Ammon's horn (tissue), 1 donor: ENCODE results near the gene LRRN4.

Source experiments
- DNase-seq: peaks from one replicate; pipeline ENCODE4 v3.0.0-alpha.2; 2016; ENCODE audit warnings: low spot score

LRRN4 gene

GRCh38 chr20:6053776-6054688 is at the start of gene LRRN4:
LRRN4 (minus strand) TSS chr20:6054060; CDS start chr20:6052799, 1,261 bp downstream.
- no peak for DNase-seq

DNA sequence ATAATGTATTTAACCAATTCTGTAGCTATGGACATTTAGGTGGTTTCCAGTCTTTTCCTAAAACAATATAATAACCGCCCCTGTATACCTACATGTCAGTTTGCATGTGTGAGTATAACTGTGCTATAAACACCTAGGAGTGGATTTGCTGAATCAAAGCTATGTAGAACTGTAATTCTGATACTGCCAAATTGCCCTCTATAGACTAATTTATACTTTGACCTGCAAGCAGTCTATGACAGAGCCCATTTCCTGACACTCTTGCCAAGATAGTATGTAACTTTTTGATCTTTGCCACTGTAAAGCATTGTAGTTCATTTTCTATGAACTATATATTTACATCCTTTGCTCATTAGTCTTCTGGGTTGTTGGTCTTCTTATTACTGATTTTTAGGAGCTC is 49.4 kb upstream of the LRRN4 start:
- no peak for DNase-seq

DNA sequence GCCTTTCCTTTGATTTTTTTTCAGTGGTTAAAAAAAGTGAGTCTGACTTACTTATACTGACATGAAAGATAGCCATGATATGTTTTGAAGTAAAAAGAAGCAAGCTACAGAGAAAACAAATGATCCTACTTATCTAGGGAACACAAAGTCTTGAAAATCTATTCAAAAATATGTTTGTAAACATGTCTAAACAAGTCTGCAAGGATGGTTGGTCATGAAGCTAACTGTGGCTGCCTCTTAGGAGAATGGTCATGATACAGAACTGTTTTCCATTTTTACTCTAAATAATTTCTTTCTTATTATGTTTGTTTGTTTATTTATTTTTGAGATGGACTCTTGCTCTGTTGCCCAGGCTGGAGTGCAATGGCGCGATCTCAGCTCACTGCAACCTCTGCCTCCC is 47.5 kb upstream of the LRRN4 start:
- no peak for DNase-seq

DNA sequence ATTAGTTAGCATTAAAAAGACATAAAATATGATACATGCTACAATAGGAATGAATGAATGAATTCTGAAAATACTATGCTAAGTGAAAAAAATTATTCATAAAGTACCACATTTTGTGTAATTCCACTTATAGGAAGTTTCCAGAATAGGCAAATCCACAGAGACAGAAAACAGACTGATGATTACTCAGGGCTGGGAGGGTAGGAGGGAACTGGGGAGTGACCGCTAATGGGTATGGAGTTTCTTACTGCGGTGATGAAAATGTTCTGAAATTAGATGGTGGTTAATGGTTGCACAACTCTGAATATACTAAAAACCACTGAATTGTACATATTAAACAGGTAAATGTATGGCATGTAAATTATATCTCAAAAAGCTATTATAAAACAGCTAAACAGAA is 46.4 kb upstream of the LRRN4 start:
- DNase-seq, result no peak

DNA sequence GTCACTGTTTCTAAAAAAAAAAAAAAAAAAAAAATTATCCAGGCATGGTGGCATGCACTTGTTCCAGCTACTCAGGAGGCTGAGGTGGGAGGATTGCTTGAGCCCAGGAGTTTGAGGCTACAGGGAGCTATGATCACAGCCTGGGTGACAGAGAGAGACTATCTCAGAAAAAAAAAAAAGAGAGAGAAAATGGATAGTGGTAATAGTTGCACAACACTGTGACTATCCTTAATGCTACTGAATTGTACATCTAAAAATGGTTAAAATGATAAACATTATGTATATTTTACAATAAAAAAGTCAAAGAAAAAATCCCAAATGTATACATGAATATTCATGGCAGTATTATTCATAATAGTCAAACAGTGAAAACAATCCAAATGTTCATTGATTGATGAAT is 46.0 kb upstream of the LRRN4 start:
- no peak for DNase-seq

- DNase-seq, result no peak
Measured at GRCh38 chr20:6095409-6095808, 41.5 kb upstream of the LRRN4 start.

- no peak for DNase-seq
Measured at GRCh38 chr20:6094565-6094964, 40.7 kb upstream of the LRRN4 start.

DNA sequence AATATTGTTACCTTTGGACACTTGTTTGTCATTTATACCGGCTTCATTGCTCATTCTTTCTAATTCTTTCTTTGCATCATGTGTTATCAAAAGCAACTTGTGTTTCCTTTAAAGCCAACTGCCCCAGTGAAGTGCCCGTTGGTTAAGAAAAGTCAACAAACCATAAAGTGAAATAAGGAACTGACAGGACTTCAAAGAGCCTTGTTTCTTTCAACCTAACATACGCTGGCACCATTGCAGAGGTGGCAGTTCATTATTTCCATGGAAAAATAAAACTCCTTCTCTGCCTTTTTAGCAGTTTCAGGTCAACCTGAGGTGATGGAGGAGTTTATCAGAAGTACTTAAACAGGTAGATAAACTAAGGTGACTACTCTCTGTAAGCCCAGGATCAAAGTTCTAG is 40.2 kb upstream of the LRRN4 start:
- DNase-seq, result no peak

DNA sequence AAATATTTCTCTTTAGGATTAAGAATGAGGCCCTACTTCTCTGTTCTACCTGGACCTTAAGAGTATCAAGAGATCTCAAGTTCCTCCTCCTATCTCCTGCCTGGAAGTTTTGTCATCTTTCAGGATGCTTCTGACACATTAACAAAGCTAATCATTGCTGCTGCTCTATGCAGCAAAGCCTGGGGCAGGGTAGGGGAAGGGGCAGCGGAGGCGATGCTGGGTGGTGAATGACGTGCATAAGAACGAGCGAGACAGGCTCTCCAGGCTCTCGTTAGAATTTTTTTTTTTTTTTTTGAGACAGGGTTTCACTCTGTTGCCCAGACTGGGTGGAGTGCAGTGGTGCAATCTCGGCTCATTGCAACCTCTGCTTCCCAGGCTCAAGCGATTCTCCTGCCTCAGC is 37.8 kb upstream of the LRRN4 start:
- no peak for DNase-seq

DNA sequence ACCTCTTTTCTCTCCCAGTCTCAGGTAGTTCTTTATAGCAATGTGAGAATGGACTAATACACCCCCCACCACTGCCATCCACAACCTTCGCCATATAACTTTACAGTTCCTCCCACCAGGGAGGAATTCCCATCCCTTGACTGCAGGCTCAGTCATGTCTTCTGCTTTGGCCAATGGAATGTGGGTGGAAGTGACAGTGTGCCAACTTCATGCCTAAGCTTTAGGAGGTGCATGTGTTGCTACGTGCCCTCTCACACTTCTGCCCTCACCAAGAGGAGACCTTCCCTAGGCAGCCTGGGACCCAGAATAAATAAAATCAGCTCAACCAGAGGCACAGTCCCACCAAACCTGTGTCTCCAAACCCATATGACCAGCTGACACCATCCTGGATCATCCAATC is 33.0 kb upstream of the LRRN4 start:
- DNase-seq, result no peak

GRCh38 chr20:6083926-6084325 is 30.1 kb upstream of the LRRN4 start:
- DNase-seq, result no peak

- DNase-seq, result no peak
Measured at GRCh38 chr20:6081236-6081635, 27.4 kb upstream of the LRRN4 start.

- no peak for DNase-seq
Measured at GRCh38 chr20:6079016-6079415, 25.2 kb upstream of the LRRN4 start.

- DNase-seq, result peak; percentile 35
Measured at GRCh38 chr20:6075428-6076219, 21.8 kb upstream of the LRRN4 start.

DNA sequence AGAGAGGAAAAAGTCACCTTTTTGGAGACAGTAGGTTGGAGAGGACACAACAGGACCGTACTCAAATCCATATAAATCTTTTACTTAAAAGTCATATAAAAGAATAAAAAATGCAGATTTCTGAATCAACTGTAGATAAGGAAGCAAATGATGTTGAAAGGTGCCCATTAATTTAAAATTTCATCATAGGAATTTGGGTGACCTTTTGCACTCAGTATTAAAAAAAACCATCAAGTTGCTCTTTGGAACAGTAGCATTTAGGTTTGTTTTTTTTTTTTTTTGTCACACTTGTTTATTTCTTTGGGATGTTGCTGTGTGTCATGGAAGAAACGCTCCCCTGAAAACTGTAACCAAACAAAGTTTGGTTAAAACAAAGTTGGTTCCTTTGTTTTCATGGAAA is 20.9 kb upstream of the LRRN4 start:
- DNase-seq, result no peak

DNA sequence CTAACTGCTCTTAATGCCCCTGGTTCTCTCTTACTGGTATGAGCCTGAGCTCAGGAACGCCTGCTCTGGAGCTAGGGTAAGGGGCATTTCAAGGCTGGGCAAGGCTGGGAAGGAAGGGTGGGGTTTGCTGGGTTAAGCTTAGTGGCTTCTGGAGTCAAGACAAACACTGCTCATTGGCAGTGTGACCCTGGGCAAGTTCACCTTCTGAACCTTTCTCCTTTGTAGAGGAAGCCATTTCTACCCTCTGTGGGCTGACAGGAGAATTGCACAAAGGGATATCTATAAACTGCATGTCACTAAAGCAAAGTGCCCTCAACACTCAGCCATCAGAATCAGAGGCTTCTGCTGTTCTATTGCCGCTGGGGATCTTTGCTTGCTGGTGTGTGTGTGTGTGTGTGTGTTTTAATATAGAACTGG is 20.3 kb upstream of the LRRN4 start:
- DNase-seq, result no peak

GRCh38 chr20:6070829-6071695 is 17.2 kb upstream of the LRRN4 start:
- DNase-seq, result no peak

DNA sequence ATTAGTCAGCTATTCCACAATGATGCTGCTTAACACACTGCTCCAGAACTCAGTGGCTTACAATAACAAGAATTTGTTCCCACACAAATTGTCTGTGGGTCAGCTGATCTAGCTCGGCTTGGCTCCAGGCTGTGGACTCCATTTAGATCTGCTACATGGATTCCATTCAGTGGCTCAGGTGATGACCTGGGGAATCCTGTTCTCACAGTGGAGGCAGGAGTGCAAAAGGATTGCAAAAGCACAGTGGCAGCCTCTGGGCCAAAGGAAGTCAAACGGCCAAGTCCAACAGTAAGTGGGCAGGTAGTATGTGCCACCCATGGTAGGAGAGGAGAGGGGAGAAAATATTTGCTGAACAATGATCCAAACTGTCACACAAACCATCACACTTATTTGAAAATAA is 15.8 kb upstream of the LRRN4 start:
- no peak for DNase-seq

- DNase-seq, result no peak
Measured at GRCh38 chr20:6067763-6068318, 14.0 kb upstream of the LRRN4 start.

- no peak for DNase-seq
Measured at GRCh38 chr20:6066582-6066981, 12.7 kb upstream of the LRRN4 start.

- DNase-seq, result no peak
Measured at GRCh38 chr20:6061544-6061943, 7.7 kb upstream of the LRRN4 start.

GRCh38 chr20:6060213-6060612 is 6.4 kb upstream of the LRRN4 start:
- DNase-seq, result no peak
